ENCODE measurements around the gene LACRT.

Gene LACRT

DNA sequence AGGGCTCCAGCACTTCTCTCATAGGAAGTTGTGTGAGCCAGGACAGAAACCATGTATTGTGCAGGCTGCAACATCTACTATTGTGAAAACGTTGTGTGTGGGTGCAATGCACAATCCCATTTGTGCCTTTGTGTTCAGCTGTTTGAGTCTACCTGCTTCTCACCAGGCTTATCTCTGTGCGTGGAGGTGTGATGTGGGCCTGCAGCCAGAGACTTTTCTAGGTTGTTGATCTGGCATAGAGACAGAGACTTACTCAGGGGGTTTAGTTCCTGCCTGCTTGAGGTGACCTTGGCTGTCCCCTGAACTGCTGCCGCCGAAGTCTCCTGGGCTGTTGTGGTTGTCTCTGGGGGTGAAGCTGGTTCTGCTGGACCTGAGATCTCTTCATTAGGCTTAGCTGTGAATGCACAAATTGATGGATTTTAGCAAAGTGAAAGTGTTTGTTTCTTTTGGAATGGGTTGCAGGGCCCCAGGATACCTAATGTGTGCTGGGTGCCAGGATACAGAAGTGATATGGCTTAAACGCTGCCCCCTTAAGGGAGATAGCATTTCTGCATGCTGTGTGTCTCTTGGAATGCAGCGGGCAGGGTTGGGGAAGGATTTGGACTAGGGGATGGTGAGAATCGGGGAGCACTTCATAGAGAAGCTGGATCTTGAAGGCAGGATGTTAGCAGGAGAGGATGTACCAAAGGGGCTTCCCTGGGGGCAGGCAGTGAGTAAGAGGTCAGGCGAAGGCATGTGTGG, 2.5 kb downstream of the LACRT start:
- no peaks in the 10 kb centered on the region for H3K4me1 ChIP-seq (ENCODE audit: control insufficient read depth in 1 of 2, insufficient read depth in 1 of 2, low read depth in 1 of 2, low read length in 1 of 2)
- H3K27ac ChIP-seq = no peak overlapping the region
- no peaks in the 10 kb centered on the region for H3K9me3 ChIP-seq
- peaks cover 16% of the 10 kb centered on the region for H3K27me3 ChIP-seq
- TF ChIP-seq, protein P1, sequence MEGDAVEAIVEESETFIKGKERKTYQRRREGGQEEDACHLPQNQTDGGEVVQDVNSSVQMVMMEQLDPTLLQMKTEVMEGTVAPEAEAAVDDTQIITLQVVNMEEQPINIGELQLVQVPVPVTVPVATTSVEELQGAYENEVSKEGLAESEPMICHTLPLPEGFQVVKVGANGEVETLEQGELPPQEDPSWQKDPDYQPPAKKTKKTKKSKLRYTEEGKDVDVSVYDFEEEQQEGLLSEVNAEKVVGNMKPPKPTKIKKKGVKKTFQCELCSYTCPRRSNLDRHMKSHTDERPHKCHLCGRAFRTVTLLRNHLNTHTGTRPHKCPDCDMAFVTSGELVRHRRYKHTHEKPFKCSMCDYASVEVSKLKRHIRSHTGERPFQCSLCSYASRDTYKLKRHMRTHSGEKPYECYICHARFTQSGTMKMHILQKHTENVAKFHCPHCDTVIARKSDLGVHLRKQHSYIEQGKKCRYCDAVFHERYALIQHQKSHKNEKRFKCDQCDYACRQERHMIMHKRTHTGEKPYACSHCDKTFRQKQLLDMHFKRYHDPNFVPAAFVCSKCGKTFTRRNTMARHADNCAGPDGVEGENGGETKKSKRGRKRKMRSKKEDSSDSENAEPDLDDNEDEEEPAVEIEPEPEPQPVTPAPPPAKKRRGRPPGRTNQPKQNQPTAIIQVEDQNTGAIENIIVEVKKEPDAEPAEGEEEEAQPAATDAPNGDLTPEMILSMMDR (IDR thresholded peaks at IDR 0.05) = no peak
- H3K36me3 ChIP-seq = no peaks in the 10 kb centered on the region
- H3K4me3 ChIP-seq (ENCODE audit: low read depth in 1 of 2, low read length in 1 of 2) = no peak overlapping the region

- TF ChIP-seq, protein P1 (IDR thresholded peaks at IDR 0.05) = no peak
- no peaks in the 10 kb centered on the region for H3K9me3 ChIP-seq
- no peaks in the 10 kb centered on the region for H3K4me1 ChIP-seq (ENCODE audit: control insufficient read depth in 1 of 2, insufficient read depth in 1 of 2, low read depth in 1 of 2, low read length in 1 of 2)
- H3K27ac ChIP-seq = no peak overlapping the region
- no peaks in the 10 kb centered on the region for H3K36me3 ChIP-seq
- peaks cover 16% of the 10 kb centered on the region for H3K27me3 ChIP-seq
- no peak overlapping the region for H3K4me3 ChIP-seq (ENCODE audit: low read depth in 1 of 2, low read length in 1 of 2)
These were observed 3.1 kb downstream of the LACRT start for GRCh38 chr12:54631551-54631950.

GRCh38 chr12:54629925-54630324, 4.8 kb downstream of the LACRT start:
- TF ChIP-seq, protein P1 (IDR thresholded peaks at IDR 0.05) = no peak
- H3K36me3 ChIP-seq = no peaks in the 10 kb centered on the region
- no peaks in the 10 kb centered on the region for H3K4me1 ChIP-seq (ENCODE audit: control insufficient read depth in 1 of 2, insufficient read depth in 1 of 2, low read depth in 1 of 2, low read length in 1 of 2)
- no peak overlapping the region for H3K27ac ChIP-seq
- H3K9me3 ChIP-seq = no peaks in the 10 kb centered on the region
- no peak overlapping the region for H3K4me3 ChIP-seq (ENCODE audit: low read depth in 1 of 2, low read length in 1 of 2)
- H3K27me3 ChIP-seq = peaks cover 16% of the 10 kb centered on the region

- no peaks in the 10 kb centered on the region for H3K9me3 ChIP-seq
- TF ChIP-seq, protein P1 (IDR thresholded peaks at IDR 0.05) = no peak
These were observed 6.4 kb downstream of the LACRT start for GRCh38 chr12:54628186-54628846.

GRCh38 chr12:54627304-54627703, 7.4 kb downstream of the LACRT start:
- no peak overlapping the region for H3K27ac ChIP-seq
- peaks cover 27% of the 10 kb centered on the region for H3K27me3 ChIP-seq
- no peaks in the 10 kb centered on the region for H3K36me3 ChIP-seq
- no peak overlapping the region for H3K4me3 ChIP-seq (ENCODE audit: low read depth in 1 of 2, low read length in 1 of 2)
- TF ChIP-seq, protein P1 (IDR thresholded peaks at IDR 0.05) = no peak
- no peaks in the 10 kb centered on the region for H3K9me3 ChIP-seq
- no peaks in the 10 kb centered on the region for H3K4me1 ChIP-seq (ENCODE audit: control insufficient read depth in 1 of 2, insufficient read depth in 1 of 2, low read depth in 1 of 2, low read length in 1 of 2)

More at GRCh38 chr12:54628186-54628846, 6.4 kb downstream of the LACRT start:
- Histone ChIP-seq H3K27me3 (peaks cover 28% of the 10 kb centered on the region), H3K27ac (no peak overlapping the region), H3K4me1 (ENCODE audit: control insufficient read depth in 1 of 2, insufficient read depth in 1 of 2, low read depth in 1 of 2, low read length in 1 of 2) (no peaks in the 10 kb centered on the region), H3K36me3 (no peaks in the 10 kb centered on the region), H3K4me3 (ENCODE audit: low read depth in 1 of 2, low read length in 1 of 2) (no peak overlapping the region)
